HG03575 (cell line): ENCODE measurements around the gene PGM1.

Source experiments
- ATAC-seq: cut with Tn5 transposase; IDR thresholded peaks from one replicate; pipeline ENCODE4 v1.9.1; 2021; ENCODE audit not compliant: unreplicated experiment, insufficient number of reproducible peaks, low FRiP score; ENCODE audit errors: extremely low read depth

Gene PGM1

GRCh38 chr1:63679589-63679988 lies 86.4 kb downstream of the PGM1 start:
- no peak for ATAC-seq

GRCh38 chr1:63682936-63683335 lies 89.7 kb downstream of the PGM1 start:
- no peak for ATAC-seq

- ATAC-seq = no peak
These were observed 90.5 kb downstream of the PGM1 start for GRCh38 chr1:63683759-63684158.

DNA sequence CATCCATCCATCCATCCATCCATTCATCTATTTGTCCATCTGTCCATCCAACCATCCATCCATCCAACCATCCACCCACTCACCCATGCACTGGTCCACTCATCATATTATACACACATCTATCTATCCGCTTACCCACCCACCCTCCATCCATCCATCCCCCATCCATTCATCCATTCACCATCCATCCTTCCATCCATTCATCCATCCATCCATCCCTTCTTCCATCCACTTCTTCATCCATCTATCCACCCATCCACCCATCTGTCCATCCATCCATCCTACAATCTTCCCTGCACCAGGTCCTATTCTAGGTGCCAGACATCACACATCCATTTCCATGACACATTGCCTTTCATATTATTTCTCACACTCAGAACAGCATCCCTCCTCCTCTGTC lies 93.5 kb downstream of the PGM1 start:
- ATAC-seq = no peak

- no peak for ATAC-seq
These were observed 95.2 kb downstream of the PGM1 start for GRCh38 chr1:63688302-63688890.

GRCh38 chr1:63690966-63691700 lies 97.9 kb downstream of the PGM1 start:
- no peak for ATAC-seq

GRCh38 chr1:63691701-63692425 lies 98.7 kb downstream of the PGM1 start:
- ATAC-seq = no peak

GRCh38 chr1:63693944-63694571 lies 100.8 kb downstream of the PGM1 start:
- no peak for ATAC-seq

GRCh38 chr1:63698001-63698838 lies 105.0 kb downstream of the PGM1 start:
- ATAC-seq = no peak

DNA sequence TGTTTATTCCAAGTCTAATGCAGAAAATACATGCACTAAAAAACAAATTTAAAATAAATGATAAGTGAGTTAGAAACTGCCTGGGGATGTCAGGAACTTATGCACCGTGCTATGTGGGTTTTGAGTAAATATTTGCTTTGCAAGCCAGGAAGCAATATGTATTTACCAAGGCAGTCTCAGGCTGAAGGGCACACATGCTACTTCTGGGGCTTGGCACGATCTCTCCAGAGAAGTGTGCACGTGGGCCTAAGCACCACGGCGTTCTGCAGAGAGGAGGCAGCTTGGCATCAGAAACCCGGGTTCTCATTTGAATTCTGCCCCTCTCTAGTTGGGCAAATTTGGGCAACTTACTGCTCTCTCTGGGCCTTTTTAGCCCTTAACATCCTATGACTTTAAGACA lies 108.0 kb downstream of the PGM1 start:
- ATAC-seq = no peak

DNA sequence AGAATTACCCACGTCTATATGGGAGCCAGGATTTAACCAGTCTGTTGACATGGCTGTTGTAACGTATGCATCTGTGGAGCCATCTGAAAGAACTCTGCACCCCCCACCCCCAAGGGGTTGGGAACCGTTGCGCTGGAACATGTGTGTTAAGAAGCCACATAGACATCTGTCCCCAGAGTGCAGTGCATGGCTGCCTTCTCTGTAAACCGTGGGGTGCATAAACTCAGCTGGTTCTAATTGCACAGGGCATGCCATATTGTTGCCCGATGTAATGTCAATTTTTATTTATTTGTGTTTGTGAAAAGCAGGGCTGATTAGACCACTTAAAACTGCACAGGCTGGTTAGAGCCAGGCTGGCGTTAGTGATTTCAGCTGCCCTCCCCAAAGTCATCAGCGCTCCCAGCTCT lies 110.5 kb downstream of the PGM1 start:
- ATAC-seq = no peak

- no peak for ATAC-seq
These were observed 111.2 kb downstream of the PGM1 start for GRCh38 chr1:63704443-63704842.

DNA sequence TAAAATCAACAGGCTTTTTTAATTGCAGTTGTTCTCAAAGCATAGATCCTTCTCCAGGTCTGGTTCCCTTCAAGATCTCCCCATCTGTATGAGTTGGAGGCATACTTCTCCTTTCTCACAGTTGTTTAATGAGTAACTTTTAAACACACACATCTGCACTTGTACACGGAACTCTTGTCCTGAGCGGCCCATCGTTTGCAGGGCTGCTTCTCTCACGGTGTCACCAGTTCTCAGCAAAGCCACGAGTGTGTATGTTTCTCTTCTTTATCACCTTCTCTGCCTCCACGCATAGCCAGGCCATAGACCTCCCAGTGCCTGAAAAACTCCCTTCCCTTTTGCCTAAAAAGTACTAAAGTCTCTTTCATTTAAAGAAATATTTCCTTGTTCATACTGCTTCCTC lies 111.9 kb downstream of the PGM1 start:
- no peak for ATAC-seq

- no peak for ATAC-seq
These were observed 116.1 kb downstream of the PGM1 start for GRCh38 chr1:63709267-63709828.
